Stimulated activated naive CD8-positive, alpha-beta T cell treated with anti-CD3 and anti-CD28 coated beads, Interleukin-15, Interleukin-2, amounts not matched to agents 100 U/mL and 50 U/mL, for 24 hours (primary cell): ENCODE measurements around the gene TMEM221.
"Not testable (repeated sequence)": the region's sequence is repeated elsewhere in the genome, so short reads cannot be mapped to it uniquely, and the experiment has no call there.

Source experiments
- ATAC-seq: fragments of 150-1000 bp; cut with Tn5 transposase; one replicate; pipeline ENCODE4 v1.10.0; 2021
- DNase-seq: peaks from one replicate; pipeline ENCODE4 v3.0.0; 2021

The TMEM221 gene

DNA sequence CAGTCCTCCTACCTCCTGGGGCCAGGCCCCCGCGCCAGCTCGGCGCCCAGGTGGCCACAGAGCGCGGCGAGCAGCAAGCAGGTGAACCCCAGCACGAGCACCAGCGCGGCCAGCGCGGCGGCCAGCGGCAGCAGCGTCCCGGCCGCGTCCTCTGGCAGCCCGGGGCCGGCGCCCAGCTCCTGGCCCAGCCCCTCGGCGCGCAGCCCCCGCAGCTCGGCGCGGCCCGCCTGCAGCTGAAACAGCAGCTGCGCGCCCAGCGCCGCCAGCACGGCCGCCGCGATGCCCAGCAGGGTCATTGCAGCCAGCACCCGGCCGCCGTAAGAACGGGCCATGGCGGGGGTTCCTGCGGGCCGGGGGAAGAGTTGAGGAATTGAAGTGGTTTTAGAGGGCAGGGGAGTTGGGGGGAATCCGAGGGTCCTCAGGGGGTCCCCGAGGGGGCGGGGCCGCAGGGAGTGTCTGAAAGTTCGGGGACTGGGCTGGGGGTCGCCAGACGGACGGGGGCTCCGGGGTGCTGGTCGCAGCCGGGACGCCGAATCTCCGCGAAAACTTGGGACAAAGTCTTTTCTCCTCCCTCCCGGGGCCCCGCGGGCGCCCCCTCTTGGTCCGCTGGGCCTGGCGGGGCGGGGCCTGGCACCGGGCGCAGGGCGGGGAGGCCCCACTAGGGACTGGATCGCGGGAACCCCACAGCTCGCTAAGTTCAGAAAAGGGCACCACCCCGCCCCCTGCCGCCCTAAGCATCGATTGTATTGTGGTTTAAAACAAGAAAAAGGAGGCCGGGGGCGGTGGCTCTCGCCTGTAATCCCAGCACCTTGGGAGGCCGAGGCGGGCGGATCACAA, at the start of gene TMEM221:
Gene TMEM221 (minus strand): TSS at position 538 of the 837 bp plus-strand sequence. CDS start 206 bp downstream, at position 332.
- peak; percentile 71 for ATAC-seq
- DNase-seq: peak; percentile 73

DNA sequence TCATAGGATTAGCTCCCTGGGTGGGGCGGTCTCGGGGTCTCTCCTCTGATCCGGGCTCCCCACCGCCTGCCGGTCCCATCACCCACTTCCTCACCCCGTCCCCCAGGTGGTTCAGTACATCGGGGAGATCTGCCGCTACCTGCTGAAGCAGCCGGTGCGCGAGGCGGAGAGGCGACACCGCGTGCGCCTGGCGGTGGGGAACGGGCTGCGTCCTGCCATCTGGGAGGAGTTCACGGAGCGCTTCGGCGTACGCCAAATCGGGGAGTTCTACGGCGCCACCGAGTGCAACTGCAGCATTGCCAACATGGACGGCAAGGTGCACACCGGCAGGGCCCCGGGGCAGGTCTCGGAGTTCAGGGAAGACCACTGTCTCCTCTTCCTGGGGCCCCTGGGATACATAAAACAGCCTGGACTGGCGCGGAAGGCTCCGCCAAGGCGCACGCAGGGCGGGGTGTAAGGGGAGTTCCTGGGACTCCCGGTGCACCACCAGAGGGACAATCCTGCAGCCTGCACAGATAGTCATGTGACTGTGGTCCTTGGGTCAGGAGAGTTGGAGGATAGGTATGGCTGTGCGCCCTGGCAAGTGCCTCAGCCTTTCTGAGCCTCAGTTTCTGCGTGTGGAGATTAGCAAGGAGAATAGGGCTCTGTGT, 48.8 kb upstream of the TMEM221 start:
- no peak for DNase-seq
- no peak for ATAC-seq

DNA sequence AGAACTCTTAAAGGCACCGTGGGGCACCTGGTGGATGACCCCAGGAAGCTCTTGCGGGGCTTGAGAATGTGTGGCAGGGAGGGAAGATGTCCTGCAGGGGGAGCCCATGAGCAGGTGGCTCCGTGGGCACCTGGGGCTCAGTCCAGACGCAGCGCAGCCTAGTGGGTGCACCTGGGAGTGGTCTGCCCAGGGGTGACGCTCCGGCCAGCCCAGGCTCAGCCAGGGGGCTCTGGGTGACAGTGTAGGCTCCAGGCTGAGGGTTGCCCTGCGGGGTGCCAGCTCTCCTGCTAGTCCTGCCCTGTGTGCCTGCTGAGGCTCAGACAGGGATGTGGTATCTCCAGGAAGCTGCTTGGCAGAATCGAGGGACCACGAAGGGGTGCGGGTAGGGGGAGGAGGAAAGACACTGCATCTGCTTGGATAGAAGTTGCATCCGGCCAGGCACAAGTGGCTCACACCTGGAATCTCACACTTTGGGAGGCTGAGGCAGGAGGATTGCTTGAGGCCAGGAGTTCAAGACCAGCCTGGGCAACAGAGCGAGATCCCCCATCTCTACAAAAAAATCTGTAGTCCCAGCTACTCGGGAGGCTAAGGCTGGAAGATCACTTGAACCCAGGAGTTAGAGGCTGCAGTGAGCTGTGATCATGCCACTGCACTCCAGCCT, 48.0 kb upstream of the TMEM221 start:
- peak; percentile 92 for DNase-seq
- ATAC-seq: peak; percentile 97

DNA sequence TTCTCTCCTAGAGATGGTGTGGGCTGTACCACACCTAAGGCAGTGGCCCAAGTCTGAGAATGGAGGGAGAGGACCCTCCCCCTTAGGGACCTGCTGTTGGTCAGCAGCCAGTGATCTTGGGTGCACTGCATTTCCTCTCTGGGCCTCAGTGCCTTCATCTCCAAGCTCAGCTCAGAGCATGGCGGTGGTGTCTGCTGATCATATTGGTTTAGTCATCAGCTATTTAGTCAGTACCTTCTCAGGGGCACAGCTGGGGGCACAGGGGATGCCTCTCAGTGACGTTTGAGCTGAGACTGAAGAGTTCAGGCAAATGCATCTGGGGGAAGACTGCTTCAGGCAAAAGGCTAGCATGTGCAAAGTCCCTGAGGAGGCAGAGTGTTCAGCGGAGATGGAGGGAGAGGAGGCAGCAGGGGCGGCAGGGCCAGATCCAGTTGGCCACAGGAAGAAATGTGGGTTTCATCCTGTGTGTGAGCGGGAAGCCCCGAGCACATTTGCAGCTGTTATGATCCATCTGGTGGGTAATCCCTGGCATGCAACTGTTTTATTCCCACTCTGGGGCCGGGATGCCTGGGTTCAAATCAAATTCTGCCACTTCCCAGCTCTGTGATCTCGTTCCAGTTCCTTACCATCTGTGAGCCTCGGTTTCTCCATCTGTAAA, 47.3 kb upstream of the TMEM221 start:
- DNase-seq: no peak
- no peak for ATAC-seq

DNA sequence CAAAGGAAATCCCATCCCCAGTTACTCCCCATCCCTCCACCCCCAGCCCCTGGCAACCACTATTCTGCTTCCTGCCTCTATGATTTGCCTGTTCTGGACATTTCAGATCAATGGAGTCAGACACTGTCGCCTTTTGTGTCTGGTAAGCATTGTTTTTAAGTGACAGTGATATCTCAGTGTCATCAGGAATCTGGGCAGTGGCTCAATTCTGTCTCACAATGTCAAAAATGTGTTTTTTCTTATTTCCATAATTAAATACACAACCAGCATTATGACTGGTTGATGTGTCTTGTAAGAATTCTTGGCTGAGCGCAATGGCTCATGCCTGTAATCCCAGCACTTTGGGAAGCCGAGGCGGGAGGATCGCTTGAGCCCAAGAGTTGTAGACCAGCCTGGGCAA, 42.8 kb upstream of the TMEM221 start:
- ATAC-seq (no peak), DNase-seq (no peak)

DNA sequence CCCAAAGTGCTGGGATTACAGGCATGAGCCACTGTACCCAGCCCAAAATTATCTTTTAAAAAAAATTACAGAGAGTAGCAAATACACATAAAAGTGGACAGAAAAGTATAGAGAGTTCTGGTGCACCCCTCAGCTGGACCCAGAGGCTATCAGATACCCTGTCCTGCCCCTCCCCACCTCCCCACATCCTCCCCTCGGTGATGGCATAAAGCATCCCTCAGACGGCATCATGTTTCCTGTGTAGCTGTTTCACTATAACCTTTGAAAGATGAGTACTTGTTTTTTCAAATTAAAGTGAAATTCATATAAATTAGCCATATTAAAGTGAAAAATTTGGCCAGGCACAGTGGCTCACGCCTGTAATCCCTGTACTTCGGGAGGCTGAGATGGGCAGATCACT, 41.9 kb upstream of the TMEM221 start:
- ATAC-seq (no peak), DNase-seq (no peak)

DNA sequence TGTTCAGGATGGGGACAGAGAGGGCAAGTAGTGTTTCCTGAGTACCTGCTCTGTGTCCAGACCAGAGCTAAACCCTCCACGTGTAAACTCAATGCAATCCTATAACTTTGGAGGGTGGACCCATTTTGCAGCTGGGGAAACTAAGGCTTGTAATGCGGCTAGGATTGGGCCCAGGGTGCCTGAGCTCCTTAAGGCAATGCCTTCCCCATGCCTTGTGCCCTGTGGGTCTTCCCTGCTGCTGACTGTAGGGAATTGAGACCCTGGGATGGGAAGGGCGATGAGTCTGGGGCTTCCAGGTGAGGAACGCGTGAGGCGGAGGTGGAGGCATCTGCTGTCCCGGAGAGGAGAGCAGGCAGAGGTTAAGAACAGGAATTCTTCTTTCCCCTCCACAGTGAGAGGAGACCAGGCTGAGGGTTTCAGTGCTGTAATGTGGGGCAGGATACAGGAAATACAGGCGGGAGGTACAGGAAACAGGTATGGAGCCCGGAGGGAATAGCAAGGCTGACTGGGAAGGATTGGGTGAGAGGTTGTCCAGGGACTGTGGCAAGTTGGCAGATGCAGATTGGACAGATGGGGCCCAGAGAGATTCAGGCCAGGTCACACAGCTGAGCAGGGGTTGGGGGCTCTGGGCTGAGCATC, 41.0 kb upstream of the TMEM221 start:
- ATAC-seq (no peak), DNase-seq (no peak)

DNA sequence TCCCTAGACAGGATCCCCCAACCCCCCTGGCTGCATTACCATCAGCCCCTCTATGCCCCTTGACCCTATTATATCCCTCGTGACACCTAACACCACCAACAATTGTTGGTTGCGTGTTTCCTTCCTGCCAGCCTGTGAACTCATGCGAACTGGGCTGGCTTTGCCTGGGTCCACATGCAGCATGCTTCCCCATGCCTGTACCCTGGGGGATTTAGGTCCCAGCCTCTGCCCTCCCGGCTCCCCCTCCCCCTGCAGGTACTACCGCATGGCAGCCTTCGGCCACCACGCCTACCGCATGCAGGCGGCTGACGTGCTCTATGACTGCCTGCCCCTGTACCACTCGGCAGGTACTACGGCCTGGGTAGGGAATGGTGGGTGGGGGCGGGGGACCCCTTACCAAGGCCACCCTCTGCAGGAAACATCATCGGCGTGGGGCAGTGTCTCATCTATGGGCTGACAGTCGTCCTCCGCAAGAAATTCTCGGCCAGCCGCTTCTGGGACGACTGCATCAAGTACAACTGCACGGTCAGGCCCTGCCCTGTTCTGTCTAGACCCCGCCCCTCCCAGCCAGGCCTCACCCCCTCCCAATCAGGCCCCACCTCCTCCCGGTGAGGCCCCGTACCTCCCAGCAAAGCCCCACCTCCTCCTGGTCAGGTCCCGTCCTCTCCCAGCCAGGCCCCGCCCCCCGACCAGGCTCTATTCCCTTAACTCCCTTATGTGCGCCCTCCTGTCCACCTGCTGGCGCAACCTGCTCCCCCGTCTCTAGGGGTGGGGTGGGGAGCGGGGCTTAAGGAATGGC, 40.3 kb upstream of the TMEM221 start:
- DNase-seq: peak; percentile 90
- ATAC-seq: peak; percentile 98

DNA sequence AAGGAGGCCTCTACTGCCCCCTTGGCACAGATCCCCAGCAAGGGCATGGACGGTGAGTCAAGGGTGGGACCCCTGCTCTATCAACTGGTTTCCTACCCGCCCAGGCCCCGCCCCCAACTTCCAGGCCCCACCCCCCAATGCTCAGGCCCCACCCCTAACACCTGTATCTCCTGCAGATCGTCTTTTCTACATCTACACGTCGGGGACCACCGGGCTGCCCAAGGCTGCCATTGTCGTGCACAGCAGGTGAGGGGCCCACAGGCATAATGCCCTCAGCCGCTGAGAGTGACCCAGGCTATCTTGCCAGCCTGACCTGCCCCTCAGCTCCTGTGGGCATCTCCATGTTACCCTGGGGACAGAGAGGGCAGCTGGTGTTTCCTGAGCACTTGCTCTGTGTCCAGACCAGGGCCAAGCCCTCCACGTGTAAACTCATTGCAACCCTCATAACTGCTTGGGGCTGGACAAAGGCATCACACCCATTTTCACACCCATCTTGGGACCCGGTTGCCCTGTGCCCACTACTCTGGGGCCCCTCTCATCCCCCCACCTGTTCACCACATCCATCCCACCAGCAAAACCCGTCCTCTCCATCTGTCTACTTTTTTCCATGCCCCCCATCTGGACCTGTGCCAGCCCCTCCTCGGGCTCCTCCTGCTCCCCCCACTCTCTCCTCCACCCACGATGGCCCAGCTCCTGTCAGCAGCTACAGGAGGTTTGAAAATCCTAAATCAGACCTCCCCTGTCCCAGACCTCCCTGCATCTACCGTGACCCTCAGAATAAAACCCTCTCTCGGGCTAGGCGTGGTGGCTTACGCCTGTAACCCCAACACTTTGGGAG, 39.0 kb upstream of the TMEM221 start:
- ATAC-seq (no peak), DNase-seq (no peak)

DNA sequence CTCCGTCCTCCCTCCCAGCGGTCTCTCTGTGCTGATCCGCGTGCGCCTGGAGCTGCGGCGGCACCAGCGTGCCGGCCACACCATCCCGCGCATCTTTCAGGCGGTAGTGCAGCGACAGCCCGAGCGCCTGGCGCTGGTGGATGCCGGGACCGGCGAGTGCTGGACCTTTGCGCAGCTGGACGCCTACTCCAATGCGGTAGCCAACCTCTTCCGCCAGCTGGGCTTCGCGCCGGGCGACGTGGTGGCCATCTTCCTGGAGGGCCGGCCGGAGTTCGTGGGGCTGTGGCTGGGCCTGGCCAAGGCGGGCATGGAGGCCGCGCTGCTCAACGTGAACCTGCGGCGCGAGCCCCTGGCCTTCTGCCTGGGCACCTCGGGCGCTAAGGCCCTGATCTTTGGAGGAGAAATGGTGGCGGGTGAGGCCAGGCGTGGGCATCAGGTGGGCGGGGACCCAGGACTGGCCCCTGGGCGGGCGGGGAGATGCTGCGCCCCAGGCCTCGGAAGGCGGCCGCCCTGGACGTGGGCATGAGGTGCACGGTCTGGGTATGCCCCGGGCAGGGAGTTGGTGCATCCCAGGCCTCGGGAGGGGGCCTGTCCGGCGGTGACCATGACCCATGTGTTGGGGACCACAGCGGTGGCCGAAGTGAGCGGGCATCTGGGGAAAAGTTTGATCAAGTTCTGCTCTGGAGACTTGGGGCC, 38.2 kb upstream of the TMEM221 start:
- ATAC-seq (no peak), DNase-seq (no peak)

DNA sequence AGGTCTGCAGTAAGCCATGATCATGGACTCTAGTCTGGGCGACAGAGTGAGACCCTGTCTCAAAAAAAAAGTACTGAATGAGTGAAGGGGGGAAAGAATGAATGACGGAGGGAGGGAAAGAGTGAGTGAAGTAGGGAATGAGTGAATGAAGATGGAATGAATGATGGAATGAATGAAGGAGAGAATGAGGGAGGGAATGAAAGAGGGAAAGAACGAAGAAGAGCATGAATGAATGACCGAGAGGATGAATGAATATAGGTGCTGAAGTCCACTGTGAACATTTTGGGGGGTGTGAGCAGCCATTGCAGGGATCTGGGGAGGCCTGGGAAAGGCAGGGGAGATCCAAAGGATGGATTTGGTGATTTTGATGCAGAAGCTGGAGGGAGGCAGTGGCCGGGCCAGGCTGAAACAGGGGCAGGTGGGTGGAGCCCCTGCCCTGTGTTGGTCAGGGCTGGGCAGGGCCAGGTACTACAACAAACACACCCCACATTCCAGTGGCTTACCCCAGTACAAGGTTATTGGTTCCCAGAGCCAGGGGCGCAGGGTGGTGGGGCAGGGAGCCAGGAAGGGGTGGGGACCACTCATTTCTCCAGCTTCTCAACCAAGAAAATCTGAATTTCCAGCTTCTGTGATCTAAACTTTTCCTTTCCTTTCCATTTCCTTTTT, 36.2 kb upstream of the TMEM221 start:
- no peak for DNase-seq
- ATAC-seq: no peak

DNA sequence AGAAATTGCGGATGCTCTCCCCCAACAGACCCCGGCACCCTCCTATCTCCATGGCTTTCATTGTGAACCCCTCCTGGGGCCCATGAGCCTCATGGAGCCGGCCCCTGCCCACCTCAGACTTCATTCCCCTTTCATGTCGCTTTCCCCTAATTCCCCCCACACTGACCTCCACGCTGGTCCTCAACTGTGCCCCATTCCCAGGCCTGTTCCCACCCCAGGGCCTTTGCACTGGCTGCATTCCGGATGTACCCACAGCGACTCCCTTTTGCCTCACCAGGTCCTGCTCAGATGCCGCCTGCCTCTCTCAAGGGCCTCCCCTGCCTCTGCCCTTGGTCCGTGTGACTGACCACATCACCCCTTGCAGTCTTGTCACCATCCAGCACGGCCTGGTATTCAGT, 35.1 kb upstream of the TMEM221 start:
- ATAC-seq: no peak
- no peak for DNase-seq

DNA sequence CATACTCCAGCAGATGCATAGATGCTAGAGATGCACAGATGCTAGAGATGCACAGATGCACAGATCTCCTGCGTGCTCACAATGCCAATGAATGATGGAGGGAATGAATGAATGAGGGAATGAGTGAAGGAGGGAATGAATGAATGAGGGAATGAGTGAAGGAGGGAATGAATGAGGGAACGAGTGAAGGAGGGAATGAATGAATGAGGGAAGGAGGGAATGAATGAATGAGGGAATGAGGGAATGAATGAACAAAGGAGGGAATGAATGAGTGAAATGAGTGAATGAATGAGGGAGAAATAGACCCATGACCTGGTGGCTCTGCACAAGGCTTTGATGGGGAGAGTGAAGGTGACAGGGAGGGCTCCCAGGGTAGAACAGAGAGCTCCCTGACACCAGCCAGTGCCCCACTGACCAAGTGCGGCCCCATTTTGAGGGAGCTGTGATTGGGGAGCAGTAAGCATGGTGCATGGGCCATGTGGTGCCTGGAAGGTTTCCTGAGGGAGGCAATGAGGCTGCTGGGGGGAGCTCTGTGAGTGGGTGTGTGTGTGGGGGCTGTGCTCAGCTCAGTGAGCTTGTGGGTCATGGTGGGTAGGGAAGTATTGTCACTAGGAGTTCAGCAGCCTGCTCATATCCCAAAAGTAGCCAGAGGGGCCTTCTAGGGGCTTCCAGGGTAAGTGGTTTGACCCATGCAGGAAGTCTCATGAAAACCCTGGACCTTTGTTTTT, 34.6 kb upstream of the TMEM221 start:
- no peak for ATAC-seq
- DNase-seq: no peak

DNA sequence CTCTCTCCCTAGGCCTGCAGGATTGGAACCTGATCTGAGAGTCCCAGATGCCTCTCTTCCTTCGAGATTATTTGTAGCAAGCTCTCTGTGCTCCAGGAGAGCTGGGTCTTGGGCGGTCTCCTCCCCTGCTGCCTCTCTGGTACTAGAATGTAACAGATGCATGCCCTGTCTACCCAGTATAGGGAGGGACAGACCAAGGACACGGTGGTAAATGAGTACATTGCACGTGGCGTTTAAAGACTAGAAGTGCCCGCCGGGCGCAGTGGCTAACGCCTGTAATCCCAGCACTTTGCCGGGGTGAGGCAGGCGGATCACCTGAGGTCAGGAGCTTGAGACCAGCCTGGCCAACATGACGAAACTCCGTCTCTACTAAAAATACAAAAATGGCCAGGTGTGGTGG, 33.5 kb upstream of the TMEM221 start:
- ATAC-seq (no peak), DNase-seq (no peak)

DNA sequence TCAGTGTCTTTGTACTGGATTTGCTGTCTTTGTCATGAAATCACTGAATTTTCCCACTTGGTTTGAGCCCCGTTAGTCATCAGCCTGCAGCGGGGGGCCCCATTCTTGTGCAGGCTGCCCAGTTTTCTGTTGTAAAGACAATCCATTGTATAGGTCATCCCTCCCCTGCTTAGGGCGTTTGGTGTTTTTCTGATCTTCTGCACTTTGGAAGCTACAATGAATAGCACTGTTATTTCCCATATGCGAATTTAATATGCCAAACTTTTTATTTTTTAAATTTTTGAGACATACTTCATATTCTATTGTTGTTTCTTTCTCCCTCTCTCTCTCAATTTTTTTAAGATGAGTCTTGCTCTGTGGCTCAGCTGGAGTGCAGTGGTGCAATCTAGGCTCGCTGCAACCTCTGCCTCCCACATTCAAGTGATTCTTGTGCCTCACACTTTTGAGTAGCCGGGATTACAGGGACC, 30.9 kb upstream of the TMEM221 start:
- DNase-seq: no peak
- no peak for ATAC-seq

DNA sequence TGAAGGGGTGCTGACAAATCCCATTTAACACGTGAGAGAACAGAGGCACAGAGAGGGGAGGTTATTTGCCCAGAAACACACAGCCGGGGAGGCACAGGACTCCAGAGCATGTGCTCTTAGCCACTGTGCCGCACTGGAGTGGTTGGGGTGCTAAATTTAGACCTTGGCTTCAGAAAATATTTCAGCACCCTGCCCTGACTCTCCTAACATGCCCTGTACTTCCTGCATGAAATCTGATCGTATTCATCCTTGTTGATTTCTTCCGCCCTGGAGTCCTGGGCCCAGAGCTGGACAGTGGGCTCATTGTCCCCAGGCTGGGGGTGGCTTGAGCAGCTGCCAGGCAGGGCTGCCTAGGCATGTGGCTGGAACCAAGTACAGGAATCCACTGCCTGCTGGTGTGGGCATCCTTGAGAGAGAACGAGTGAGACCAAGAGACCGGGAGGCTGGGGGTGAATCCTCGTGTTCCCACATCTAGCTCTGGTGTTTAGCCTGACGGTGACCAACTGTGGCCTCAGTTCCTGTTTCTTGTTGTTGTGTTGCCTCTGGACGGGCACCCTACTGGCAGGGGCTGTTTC, 27.2 kb upstream of the TMEM221 start:
- ATAC-seq (no peak), DNase-seq (no peak)

DNA sequence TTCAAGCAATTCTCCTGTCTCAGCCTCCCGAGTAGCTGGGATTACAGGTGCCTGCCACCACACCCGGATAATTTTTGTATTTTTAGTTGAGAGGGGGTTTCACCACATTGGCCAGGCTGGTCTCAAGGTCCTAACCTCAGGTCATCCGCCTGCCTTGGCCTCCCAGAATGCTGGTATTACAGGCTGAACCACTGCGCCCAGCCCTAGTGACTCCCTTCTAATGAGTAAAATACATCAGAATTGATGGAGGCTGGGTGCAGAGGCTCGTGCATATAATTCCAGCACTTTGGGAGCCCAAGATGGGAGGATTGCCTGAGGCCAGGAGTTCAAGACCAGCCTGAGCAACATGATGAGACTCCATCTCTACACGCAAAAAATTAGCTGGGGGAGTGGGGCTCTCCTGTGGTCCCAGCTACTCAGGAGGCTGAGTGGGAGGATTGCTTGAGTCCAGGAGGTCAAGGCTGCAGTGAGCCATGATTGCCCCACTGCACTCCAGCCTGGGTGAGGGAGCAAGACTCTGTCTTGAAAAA, 26.6 kb upstream of the TMEM221 start:
- not testable (repeated sequence) for ATAC-seq, DNase-seq

DNA sequence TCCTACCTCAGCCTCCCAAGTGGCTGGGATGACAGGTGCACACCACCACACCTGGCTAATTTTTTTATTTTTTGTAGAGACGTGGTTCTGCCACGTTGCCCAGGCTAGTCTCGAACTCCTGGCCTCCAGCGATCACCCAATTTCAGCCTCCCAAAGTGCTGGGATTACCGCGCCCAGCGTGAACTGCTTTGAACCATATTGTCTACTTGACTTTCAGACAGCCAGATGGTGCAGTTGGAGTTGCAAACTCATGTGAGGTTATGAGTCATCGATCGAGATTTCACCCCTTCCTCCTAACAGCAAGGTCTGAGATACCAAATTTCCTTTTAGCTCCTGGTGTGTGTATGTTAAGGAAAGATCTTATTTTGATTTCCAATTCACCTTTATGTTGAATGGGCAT, 24.6 kb upstream of the TMEM221 start:
- ATAC-seq (no peak), DNase-seq (no peak)
